IPS-15b (cell line): ENCODE data around the gene THG1L.

ENCODE experiments used
- H3K27me3 ChIP-seq: one replicate; pipeline ENCODE4 v1.6.1; 2013; ENCODE audit warnings: low read length; ENCODE audit not compliant: control insufficient read depth, insufficient read depth
- H3K36me3 ChIP-seq: one replicate; pipeline ENCODE4 v1.6.1; 2013; ENCODE audit warnings: low read length; ENCODE audit not compliant: control insufficient read depth, insufficient read depth
- H3K4me1 ChIP-seq: one replicate; pipeline ENCODE4 v1.6.1; 2013; ENCODE audit warnings: mild to moderate bottlenecking, low read length; ENCODE audit not compliant: control insufficient read depth, insufficient read depth
- H3K4me3 ChIP-seq: one replicate; pipeline ENCODE4 v1.5.1; 2013; ENCODE audit warnings: low read depth, low read length
- H3K9ac ChIP-seq: one replicate; pipeline ENCODE4 v1.6.1; 2013; ENCODE audit warnings: low read depth, mild to moderate bottlenecking, low read length
- H3K9me3 ChIP-seq: one replicate; pipeline ENCODE4 v1.6.1; 2013; ENCODE audit warnings: mild to moderate bottlenecking, low read length; ENCODE audit not compliant: control insufficient read depth, insufficient read depth

The THG1L gene

GRCh38 chr5:157767689-157768088 lies 36.5 kb downstream of the THG1L start:
- Histone ChIP-seq H3K4me1 (no peaks in the 10 kb centered on the region), H3K9me3 (no peaks in the 10 kb centered on the region), H3K4me3 (no peak overlapping the region), H3K9ac (no peak overlapping the region), H3K27me3 (no peaks in the 10 kb centered on the region), H3K36me3 (no peaks in the 10 kb centered on the region)

DNA sequence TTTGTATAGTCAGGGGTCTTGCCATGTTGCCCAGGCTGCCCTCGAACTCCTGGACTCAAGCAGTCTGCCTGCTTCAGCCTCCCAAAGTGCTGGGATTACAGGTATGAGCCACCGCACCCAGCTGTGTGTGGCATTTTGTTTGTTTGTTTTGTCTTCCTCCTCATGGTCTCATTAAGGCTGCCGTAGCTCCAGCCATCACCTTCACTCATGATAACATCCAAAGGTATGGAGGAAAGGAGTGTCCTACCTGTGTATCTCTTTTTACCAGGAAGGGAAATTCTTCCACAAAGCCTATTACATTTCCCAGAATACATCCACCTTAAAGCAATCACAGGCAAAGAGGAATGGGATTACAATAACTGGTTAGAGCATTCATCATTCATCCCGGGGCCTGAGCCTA lies 39.4 kb downstream of the THG1L start:
- H3K27me3 ChIP-seq, result no peaks in the 10 kb centered on the region
- H3K4me1 ChIP-seq, result no peaks in the 10 kb centered on the region
- H3K9ac ChIP-seq, result no peak overlapping the region
- no peaks in the 10 kb centered on the region for H3K36me3 ChIP-seq
- H3K9me3 ChIP-seq, result no peaks in the 10 kb centered on the region
- no peak overlapping the region for H3K4me3 ChIP-seq

- Histone ChIP-seq H3K9me3 (no peaks in the 10 kb centered on the region), H3K36me3 (no peaks in the 10 kb centered on the region), H3K4me3 (no peak overlapping the region), H3K9ac (no peak overlapping the region), H3K27me3 (no peaks in the 10 kb centered on the region), H3K4me1 (no peaks in the 10 kb centered on the region)
These were observed 40.9 kb downstream of the THG1L start for GRCh38 chr5:157772127-157772526.

DNA sequence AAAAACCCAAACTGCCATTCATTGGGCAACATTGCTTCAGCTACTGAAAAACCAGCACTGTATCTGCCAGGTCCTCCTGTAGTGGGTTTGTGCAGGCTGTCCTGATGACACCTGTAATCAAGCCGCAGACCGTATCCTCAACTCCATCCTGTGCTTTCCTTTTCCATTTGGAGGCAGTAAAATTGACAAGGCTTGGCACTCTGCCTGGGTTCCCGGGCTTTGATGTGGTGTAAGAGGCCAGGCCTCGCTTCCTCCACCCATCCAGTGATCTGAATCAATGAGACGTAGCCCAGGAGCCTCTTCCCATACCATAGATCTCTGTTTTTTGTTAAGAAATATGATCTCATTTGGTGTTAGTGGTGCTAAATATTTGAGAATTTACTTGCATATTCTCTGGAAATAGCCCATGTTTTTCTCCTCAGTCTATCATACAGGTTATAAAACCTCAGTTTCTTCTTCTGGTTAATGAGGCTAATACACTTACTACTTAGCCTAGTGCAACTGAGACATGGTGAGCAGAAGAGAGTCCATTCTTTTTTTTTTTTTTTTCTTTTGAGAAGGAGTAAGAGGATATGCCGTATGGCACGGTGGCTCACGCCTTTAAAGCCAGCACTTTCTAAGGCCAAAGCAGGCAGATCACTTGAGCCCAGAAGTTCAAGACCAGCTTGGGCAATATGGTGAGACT lies 47.0 kb downstream of the THG1L start:
- no peak overlapping the region for H3K4me3 ChIP-seq

DNA sequence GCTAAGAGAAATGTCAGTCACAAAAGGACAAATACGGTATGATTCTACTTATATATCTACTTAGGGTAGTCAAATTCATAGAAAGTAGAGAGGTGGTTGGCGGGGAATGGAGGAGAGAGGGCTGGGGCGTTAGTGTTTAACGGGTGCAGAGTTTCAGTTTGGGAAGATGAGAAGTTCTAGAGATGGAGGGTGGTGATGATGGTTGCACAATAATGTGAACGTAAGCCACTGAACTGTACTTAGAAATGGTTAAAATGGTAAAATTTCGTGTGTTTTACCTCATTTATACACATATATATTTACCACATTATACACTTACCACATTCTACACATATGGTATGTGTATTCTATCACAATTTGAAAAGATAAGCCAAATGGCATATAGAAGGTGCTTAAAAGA lies 48.0 kb downstream of the THG1L start:
- H3K9me3 ChIP-seq, result no peaks in the 10 kb centered on the region
- H3K4me1 ChIP-seq, result peaks cover 3% of the 10 kb centered on the region
- no peak overlapping the region for H3K9ac ChIP-seq
- H3K4me3 ChIP-seq, result no peak overlapping the region
- H3K27me3 ChIP-seq, result no peaks in the 10 kb centered on the region
- no peaks in the 10 kb centered on the region for H3K36me3 ChIP-seq

More for the DNA sequence above, 47.0 kb downstream of the THG1L start:
- Histone ChIP-seq H3K9me3 (no peaks in the 10 kb centered on the region), H3K9ac (no peak overlapping the region), H3K27me3 (no peaks in the 10 kb centered on the region), H3K4me1 (peaks cover 3% of the 10 kb centered on the region), H3K36me3 (no peaks in the 10 kb centered on the region)

DNA sequence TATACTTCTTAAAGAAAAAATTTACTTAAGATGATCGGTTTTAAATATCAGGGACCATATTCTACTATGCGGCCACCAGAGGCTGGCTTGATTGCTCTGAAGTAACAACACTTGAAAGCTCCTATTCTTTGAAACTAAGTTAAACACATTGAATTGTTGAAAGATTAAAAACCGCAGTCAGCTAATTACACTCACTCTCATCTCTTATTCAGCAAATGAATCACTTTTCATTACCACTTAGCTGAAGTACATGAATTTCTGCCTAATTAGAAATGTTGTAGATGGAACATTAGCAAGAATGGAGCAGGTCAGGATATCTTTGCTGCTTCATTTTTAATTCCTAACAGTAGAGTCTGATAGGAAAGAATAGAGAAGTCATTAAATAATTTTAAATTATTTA lies 54.6 kb downstream of the THG1L start:
- H3K9ac ChIP-seq, result no peak overlapping the region
- no peak overlapping the region for H3K4me3 ChIP-seq
- H3K36me3 ChIP-seq, result peaks cover 4% of the 10 kb centered on the region
- H3K9me3 ChIP-seq, result no peaks in the 10 kb centered on the region
- no peaks in the 10 kb centered on the region for H3K27me3 ChIP-seq
- peaks cover 3% of the 10 kb centered on the region for H3K4me1 ChIP-seq
